ENCODE measurements around the gene RNF151.

Gene RNF151

GRCh38 chr16:1993731-1994131, 27.1 kb downstream of the RNF151 start:
- DNase-seq: no peak

- DNase-seq: no peak
Measured at GRCh38 chr16:1997494-1998359, 31.1 kb downstream of the RNF151 start.

DNA sequence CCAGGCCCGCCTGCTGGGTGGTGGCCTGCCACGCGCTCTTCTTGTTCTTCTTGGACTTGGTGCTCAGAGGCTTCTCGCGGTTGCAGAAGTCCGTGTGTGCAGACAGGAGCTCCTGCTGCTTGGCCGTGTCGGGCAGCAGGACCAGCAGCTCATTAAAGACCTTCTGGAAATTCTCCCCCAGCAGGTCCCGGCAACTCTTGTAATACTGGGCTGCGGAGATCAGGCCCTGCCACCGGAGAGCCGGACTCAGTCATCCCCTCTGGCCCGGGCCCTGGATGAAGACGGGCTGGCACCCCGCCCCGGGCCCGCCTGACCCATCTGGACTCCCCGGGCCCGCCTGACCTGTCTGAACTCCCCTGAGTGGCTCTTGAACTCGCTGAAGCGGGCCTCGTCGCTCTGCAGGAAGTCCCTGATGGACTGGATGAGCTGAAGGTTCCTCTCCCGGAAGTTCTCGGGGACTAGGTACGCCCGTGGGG, 31.7 kb downstream of the RNF151 start:
- DNase-seq: no peak

- no peak for DNase-seq
Measured at GRCh38 chr16:1998852-1999801, 32.5 kb downstream of the RNF151 start.

DNA sequence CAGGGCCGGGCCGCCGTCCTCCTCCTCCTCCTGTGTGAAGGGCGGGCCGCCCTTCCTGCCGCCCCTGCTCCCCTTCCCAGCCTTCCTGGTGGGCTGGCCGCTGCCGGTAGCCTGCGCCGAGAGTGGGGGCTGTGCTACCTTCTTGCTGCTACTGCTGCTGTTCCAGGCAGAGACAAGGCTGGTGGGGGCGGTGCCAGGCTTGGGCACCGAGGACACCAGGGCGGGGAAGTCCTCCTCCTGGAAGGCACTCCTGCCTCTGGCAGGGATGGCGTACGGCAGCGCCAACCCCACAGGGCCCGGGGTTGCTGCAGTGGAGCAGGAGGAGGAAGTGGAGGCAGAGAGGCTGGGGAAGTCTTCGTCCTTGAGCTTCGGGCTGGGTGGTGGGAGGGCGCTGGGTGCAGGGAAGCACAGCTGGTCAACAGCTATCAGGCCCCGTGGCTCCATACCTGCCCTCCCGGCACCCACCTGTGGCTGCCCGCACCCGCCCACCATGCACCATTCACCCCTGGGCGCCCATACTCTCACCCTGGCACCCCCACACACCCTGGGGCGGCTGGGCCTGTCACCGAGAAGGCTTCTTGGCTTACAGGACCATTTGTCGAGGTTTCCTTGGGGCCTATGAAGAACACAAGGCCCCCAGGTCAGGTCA, 33.3 kb downstream of the RNF151 start:
- no peak for DNase-seq

GRCh38 chr16:2001035-2001434, 34.4 kb downstream of the RNF151 start:
- no peak for DNase-seq

GRCh38 chr16:2001456-2002355, 35.0 kb downstream of the RNF151 start:
- no peak for DNase-seq

DNA sequence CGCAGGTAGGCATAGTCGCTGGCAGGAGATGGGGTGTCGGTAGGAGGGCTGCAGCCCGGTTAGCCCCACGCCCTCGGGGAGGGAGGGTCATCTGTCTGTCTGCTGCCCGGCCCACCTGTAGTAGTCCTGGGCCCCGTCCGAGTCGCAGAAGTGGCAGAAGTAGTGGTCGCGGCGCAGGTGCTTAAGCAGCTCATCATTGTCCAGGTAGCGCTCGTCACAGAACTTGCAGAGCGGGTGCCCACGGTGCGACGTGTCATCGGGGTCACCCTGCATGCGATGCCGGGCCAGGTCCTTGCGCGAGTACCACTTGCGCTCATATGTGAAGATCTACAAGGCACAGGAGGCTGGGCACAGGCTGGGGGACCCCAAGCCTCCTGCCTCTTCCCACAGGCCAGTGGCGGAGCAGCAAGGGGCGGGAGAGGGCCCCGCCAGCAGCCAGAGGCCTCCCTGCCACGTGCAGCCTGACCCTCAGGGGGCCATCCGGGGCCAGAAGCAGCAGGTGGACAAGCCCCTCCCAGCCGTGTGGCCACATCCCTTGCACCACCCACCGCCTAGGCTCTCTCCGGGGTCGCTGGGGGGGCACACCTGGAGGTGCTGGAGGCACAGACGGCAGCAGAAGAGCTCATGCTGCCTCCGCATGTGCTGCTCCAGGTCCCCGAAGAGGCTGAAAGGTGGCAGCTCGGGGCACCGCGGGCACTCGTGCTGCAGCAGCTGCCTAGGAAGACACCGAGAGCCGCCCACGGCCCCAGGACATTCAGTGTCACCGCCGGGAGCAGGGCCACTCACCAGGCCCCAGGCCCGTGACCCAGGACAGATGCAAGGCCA, 36.0 kb downstream of the RNF151 start:
- no peak for DNase-seq

DNA sequence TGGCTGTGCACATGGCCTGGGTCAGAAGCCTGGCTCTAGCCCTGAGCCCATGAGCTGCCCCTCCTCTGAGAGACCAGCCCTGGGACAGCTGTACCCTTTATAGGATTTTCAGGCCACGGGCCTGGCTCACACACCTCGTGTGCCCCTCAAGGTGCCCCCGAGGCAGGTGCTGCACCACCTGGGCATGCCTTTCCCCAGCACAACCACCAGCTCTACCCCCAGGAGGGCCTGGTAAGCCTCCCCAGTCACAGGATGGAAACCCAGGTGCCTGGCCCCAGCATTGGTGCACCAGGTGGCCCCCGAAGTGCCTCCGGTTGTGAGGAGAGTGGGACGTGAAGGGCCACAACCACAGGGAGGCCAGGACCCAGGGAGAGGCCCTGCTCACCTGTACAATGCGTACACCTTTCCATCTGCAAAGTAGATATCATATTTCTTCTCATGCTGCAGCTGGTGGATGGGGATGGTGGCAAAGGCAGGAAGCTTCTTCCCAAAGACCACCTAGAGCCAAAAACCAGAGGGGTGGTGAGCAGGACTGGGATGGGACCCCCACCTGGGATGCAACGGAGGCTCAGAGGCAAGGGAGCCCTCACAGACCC, 36.7 kb downstream of the RNF151 start:
- no peak for DNase-seq

- peak; percentile 85 for DNase-seq
Measured at GRCh38 chr16:2003827-2004641, 37.4 kb downstream of the RNF151 start.

GRCh38 chr16:2004795-2005517, 38.3 kb downstream of the RNF151 start:
- no peak for DNase-seq

DNA sequence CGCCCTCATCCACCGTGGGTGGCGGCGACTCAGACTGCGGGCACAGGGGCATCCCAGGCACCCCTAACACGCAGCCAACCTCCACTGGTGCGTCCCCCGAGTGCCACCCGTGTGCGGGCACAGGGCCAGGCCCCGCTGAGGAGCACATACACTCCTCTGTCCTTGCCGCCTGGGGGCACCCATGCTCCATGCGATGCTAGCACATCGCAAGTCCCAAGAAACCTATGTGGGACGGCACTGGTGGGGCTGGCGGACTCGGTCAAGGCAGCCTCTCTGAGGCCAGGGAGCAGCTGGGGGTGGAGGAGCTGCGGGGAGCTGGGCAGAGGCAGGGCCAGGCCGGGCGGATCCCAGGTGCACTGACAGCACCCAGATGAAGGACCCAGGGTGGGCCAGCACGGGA, 39.0 kb downstream of the RNF151 start:
- DNase-seq: no peak

DNA sequence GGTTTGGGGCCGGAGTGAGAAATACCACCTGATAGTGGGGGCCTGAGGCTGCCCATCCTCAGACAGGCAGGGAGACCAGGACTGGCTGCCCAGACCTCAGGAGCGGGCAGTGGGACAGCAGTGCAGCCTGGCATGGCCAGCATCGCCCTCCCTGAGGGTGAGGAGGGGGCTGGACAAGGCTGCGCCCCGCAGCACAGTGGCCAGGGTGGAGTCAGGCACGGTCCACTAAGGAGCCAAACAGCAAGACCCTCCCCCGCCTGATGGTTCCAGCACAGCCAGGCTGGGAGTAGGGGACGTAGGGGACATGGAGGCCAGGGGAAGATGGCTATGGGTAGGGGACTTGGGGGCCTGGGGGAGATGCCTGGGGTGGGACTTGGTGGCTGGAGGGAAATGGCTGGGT, 39.7 kb downstream of the RNF151 start:
- no peak for DNase-seq

GRCh38 chr16:2007081-2007836, 40.6 kb downstream of the RNF151 start:
- DNase-seq: no peak

DNA sequence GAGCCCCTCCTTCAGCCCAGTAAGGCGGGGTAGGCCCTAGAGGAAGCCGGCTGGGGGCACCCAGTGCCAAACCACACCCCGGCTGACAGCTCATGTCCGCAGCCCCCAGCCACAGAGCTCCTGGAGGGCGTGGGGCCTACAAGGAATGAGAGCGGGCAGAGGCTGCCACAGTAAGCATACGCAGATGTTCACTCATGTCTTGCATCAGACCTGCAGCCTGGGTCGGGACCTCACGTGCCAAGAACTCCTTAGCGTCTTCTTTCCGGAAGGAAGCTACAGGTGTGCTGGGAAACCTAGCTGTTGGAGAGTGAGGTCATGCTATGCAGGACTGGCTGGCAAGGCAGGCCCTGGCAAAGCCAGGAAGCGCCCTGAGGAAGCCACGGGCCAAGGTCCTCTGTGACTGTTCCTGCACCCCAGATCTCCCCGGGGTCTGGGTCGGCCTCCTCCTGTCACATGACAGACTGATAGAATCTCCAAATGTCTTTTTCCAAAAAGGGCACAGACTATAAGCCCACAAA, 41.4 kb downstream of the RNF151 start:
- DNase-seq: no peak

GRCh38 chr16:2008631-2009163, 42.0 kb downstream of the RNF151 start:
- DNase-seq: no peak

GRCh38 chr16:2009164-2009711, 42.6 kb downstream of the RNF151 start:
- DNase-seq: no peak

All from activated gamma-delta T cell treated with Interleukin-2 at 50 U/mL for 16 hours (primary cell).